ENCODE results near the gene EPB41L4A.
"Not testable (repeated sequence)": the region's sequence is repeated elsewhere in the genome, so short reads cannot be mapped to it uniquely, and the experiment has no call there.

Gene EPB41L4A, protein sequence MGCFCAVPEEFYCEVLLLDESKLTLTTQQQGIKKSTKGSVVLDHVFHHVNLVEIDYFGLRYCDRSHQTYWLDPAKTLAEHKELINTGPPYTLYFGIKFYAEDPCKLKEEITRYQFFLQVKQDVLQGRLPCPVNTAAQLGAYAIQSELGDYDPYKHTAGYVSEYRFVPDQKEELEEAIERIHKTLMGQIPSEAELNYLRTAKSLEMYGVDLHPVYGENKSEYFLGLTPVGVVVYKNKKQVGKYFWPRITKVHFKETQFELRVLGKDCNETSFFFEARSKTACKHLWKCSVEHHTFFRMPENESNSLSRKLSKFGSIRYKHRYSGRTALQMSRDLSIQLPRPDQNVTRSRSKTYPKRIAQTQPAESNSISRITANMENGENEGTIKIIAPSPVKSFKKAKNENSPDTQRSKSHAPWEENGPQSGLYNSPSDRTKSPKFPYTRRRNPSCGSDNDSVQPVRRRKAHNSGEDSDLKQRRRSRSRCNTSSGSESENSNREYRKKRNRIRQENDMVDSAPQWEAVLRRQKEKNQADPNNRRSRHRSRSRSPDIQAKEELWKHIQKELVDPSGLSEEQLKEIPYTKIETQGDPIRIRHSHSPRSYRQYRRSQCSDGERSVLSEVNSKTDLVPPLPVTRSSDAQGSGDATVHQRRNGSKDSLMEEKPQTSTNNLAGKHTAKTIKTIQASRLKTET

GRCh38 chr5:112419164-112419985 lies at the start of gene EPB41L4A:
Gene EPB41L4A (minus strand): TSS chr5:112419277. CDS start chr5:112419039, 238 bp downstream.
- DNase-seq (ENCODE audit: low read depth) = peak; percentile 8

GRCh38 chr5:112467485-112467884 lies 48.4 kb upstream of the EPB41L4A start:
- no peak for DNase-seq (ENCODE audit: low read depth)

GRCh38 chr5:112466261-112466660 lies 47.2 kb upstream of the EPB41L4A start:
- not testable (repeated sequence) for DNase-seq (ENCODE audit: low read depth)

- DNase-seq (ENCODE audit: low read depth) = not testable (repeated sequence)
Measured at GRCh38 chr5:112447187-112447760, 28.2 kb upstream of the EPB41L4A start.

- no peak for DNase-seq (ENCODE audit: low read depth)
Measured at GRCh38 chr5:112445626-112446350, 26.7 kb upstream of the EPB41L4A start.

DNA sequence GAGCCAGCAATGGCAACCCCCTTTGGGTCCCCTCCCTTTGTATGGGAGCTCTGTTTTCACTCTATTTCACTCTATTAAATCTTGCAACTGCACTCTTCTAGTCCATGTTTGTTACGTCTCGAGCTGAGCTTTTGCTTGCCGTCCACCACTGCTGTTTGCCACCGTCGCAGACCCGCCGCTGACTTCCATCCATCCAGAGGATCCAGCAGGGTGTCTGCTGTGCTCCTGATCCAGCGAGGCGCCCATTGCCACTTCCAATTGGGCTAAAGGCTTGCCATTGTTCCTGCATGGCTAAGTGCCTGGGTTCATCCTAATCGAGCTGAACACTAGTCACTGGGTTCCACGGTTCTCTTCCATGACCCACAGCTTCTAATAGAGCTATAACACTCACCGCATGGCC lies 24.9 kb upstream of the EPB41L4A start:
- DNase-seq (ENCODE audit: low read depth) = not testable (repeated sequence)

GRCh38 chr5:112440031-112440430 lies 21.0 kb upstream of the EPB41L4A start:
- no peak for DNase-seq (ENCODE audit: low read depth)

DNA sequence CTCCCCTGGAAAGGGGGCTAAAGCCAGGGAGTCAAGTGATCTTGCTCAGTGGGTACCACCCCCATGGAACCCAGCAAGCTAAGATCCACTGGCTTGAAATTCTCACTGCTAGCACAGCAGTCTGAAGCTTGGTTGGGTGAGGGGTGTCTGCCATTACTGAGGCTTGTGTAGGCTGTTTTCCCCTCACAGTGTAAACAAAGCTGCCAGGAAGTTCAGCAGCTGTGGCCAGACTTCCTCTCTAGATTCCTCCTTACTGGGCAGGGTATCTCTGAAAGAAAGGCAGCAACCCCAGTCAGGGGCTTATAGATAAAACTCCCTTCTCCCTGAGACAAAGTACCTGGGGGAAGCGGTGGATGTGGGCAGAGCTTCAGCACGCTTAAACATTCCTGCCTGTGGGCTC lies 17.1 kb upstream of the EPB41L4A start:
- no peak for DNase-seq (ENCODE audit: low read depth)

- no peak for DNase-seq (ENCODE audit: low read depth)
Measured at GRCh38 chr5:112434641-112435040, 15.6 kb upstream of the EPB41L4A start.

GRCh38 chr5:112426202-112426601 lies 7.1 kb upstream of the EPB41L4A start:
- not testable (repeated sequence) for DNase-seq (ENCODE audit: low read depth)

DNA sequence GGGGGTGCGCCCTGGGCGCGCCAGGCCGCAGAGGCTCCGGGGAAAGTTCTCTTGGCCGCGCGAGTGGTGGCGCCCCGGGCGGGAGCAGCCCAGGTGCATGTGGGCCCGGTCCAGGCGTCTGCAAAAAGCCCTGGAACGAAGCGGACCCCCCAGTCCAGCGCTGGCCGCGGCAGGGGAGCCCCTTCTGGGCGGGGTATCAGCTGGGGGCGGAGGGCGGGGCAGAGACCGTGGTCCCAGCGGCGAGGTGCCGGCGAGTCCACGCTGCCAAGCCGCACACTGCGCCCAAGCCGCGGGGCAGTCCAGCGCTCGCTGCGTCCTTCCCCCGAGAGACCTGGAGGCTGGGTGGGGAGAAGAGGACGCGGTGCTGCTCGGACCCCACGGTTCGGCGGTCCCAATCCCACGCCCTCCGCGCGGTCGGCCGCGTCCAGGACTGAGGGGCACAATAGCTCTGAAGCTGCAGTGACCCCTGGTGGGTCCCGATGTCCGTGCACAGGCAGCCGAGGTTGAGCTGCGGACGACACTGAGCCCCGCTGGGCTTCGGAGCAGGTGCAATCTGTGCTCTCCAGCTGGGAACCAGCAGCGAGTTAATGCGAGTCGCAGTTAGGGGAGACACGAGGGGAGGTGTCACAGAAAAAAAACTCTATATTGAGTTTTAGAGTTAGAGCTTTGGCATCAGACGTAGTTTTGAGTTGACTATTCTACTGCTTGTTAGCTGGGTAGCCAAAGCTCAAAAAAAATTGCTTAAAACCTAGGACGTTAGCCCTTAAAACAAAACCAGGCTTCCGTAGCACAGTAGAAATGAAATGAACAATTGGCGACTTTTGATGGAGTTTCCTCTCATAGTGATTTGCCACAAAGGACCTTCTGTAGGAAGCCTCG lies 1.1 kb upstream of the EPB41L4A start:
- peak; percentile 37 for DNase-seq (ENCODE audit: low read depth)

DNA sequence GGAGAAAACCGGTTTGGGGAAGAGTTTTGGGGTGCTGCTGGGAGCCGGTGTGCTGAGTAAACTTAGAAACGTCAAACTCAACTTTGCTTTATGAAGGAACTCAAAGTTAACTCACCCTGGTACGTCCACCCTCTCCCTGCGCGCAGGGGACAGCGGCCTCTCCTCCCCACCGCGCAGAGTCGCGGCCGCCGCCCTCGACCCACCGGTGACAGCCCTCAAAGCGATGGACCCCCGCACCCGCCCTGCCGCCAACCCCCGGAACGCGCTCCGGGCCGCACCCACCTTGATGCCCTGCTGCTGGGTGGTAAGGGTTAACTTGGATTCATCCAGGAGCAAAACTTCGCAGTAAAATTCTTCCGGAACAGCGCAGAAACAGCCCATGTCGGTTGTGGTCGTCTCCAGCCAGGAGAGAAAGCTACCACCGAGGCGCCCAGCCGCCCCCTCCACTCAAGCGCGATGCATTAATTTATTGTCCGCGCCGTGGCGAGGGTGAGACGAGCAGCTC lies 366 bp downstream of the EPB41L4A start:
- no peak for DNase-seq (ENCODE audit: low read depth)

DNA sequence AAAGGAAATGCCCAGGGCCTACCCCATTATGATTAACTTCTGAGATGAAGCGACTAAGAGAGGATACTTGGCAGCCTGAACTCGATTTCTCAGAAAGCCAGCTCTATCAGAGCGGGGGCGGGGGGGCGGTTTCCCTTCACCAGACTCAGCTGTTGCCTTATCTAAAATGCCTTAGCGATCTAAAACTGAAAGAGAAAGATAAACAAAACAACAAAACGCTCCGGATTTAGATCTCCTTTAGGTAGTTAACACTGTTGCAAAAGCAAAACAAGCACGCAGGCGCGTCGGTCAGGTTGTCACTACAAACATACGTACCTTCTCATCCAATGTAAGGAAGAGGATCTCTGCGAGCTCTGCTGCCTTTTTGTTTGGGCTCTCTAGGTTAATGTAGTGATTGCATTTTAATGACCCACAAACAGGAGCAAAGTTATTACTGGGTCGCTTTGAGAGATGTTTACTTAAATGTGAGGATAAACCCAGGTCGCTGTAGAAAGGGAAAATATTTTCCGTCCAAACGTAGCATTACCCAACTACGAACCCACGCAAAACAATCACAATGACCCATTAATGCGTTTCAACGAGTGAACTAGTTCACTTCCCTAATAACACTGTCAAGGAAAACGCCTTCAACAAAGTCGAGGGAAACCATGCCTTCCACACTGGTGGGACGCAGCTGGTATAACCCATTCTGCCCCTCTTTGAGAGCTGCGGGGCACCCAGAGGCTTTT lies 982 bp downstream of the EPB41L4A start:
- DNase-seq (ENCODE audit: low read depth) = peak; percentile 6

- no peak for DNase-seq (ENCODE audit: low read depth)
Measured at GRCh38 chr5:112415552-112415951, 3.5 kb downstream of the EPB41L4A start.

GRCh38 chr5:112413611-112414010 lies 5.5 kb downstream of the EPB41L4A start:
- DNase-seq (ENCODE audit: low read depth) = no peak

GRCh38 chr5:112412346-112412745 lies 6.7 kb downstream of the EPB41L4A start:
- DNase-seq (ENCODE audit: low read depth) = no peak

- DNase-seq (ENCODE audit: low read depth) = no peak
Measured at GRCh38 chr5:112411903-112412302, 7.2 kb downstream of the EPB41L4A start.

DNA sequence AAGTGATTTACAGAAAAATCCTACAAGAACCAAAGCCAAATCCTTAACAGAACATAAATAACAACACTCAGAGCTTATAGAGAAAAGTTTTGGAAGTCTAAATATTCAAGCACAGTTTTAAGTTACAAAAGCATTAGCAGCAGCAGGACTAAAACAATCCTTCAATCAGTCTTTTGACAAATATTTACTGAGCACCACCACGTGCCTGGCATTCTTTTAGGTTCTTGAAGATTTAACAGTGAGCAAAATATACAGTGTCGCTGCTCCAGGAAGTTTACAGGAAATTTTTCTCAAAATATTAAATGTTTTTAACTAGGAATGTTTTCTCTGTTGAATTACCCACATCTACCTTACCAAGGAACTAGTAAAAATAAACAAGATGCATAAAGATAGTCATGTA lies 11.4 kb downstream of the EPB41L4A start:
- DNase-seq (ENCODE audit: low read depth) = no peak

DNA sequence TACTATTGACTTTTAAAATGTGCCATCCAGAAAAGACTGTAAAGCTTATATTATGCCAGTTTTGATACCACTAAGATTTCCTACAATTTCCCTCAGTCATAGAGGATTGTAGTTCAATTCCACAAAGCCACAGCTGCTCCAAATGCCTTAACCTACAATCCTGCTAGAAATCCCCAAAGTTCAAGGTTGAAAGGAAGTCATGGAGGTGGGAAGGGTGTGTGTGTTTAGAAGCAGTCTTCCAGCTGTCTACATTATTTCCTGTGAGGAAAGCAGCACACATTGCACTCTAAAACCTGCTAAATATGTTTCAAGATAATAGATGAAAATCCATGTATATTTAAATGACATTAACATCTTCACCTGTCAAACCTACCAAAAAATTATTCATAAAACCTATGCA lies 11.8 kb downstream of the EPB41L4A start:
- DNase-seq (ENCODE audit: low read depth) = no peak

- DNase-seq (ENCODE audit: low read depth) = no peak
Measured at GRCh38 chr5:112403069-112403468, 16.0 kb downstream of the EPB41L4A start.
